ENCODE measurements around the gene DENND2D. TPM values are rescaled to one million over a fixed set of nuclear protein-coding genes. Genes with fewer than 3 reads are reported as not detected.

Gene DENND2D
- total RNA-seq, 1 donor from 2014 or later = not detected

DNA sequence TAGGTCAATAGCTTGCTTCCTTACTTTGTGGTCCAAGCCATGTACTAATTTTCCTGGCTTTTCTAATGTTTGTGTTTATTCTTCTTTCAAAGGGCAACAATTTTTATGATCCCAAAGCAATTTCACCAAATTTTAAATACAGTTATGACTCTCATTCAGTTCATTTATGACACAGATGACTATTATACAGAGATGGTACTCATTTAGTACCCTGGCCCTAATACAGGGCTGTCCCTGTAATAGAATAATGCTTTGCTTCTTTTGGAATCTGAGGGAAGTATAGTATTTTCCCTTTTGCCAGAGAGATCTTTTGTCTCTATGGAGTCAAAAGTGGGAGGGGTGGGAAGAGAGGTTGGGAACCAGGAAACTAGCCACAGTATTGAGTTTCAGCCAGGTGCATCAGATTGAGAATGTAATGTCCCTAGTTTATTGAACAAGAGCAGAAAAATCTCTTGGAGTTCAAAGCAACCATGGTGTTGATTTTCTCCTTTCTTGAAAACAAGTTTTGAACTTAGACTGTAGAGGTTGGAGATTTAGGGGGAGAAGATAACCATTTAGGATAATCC lies 20.4 kb downstream of the DENND2D start:
- Mint-ChIP-seq H3K36me3 (ENCODE audit: unreplicated experiment) (peaks cover under 1% of the 10 kb centered on the region), H3K27ac (ENCODE audit: unreplicated experiment) (no peak overlapping the region), H3K4me1 (ENCODE audit: low read depth, unreplicated experiment) (no peaks in the 10 kb centered on the region), H3K4me3 (ENCODE audit: unreplicated experiment) (no peak overlapping the region), H3K9me3 (ENCODE audit: unreplicated experiment) (no peaks in the 10 kb centered on the region), H3K27me3 (ENCODE audit: unreplicated experiment) (no peaks in the 10 kb centered on the region)
- TF ChIP-seq, protein P1, sequence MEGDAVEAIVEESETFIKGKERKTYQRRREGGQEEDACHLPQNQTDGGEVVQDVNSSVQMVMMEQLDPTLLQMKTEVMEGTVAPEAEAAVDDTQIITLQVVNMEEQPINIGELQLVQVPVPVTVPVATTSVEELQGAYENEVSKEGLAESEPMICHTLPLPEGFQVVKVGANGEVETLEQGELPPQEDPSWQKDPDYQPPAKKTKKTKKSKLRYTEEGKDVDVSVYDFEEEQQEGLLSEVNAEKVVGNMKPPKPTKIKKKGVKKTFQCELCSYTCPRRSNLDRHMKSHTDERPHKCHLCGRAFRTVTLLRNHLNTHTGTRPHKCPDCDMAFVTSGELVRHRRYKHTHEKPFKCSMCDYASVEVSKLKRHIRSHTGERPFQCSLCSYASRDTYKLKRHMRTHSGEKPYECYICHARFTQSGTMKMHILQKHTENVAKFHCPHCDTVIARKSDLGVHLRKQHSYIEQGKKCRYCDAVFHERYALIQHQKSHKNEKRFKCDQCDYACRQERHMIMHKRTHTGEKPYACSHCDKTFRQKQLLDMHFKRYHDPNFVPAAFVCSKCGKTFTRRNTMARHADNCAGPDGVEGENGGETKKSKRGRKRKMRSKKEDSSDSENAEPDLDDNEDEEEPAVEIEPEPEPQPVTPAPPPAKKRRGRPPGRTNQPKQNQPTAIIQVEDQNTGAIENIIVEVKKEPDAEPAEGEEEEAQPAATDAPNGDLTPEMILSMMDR (IDR thresholded peaks at IDR 0.05; ENCODE audit: partially characterized antibody, unreplicated experiment) = no peak
- DNase-seq = no peak

- Mint-ChIP-seq H3K9me3 (ENCODE audit: unreplicated experiment) (no peaks in the 10 kb centered on the region), H3K27me3 (ENCODE audit: unreplicated experiment) (peaks cover 2% of the 10 kb centered on the region), H3K4me3 (ENCODE audit: unreplicated experiment) (no peak overlapping the region), H3K36me3 (ENCODE audit: unreplicated experiment) (no peaks in the 10 kb centered on the region), H3K4me1 (ENCODE audit: low read depth, unreplicated experiment) (no peaks in the 10 kb centered on the region), H3K27ac (ENCODE audit: unreplicated experiment) (no peak overlapping the region)
- DNase-seq = no peak
- TF ChIP-seq, protein P1 (IDR thresholded peaks at IDR 0.05; ENCODE audit: partially characterized antibody, unreplicated experiment) = no peak
Measured at GRCh38 chr1:111176678-111177077, 23.8 kb downstream of the DENND2D start.

DNA sequence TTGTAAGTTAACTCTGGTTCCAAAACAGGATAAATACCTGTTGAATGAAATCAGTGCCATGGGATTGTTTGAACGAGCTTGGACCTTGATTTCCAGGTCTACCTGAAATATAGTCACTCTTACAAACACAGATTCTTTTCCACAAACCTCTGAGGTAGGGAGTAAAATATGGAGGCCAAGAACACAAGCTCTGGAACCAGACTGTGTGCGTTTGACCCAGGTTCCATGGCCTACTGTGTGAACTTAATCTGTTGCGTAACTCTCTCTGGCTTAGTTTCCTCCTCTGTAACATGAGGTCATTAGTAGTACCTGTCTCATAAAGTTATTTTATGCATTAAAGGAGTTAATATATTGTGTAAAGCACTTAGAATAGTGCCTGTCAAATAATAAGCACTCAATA lies 25.1 kb downstream of the DENND2D start:
- DNase-seq = no peak
- Mint-ChIP-seq H3K9me3 (ENCODE audit: unreplicated experiment) (no peaks in the 10 kb centered on the region), H3K27ac (ENCODE audit: unreplicated experiment) (no peak overlapping the region), H3K36me3 (ENCODE audit: unreplicated experiment) (no peaks in the 10 kb centered on the region), H3K4me1 (ENCODE audit: low read depth, unreplicated experiment) (no peaks in the 10 kb centered on the region), H3K27me3 (ENCODE audit: unreplicated experiment) (peaks cover 2% of the 10 kb centered on the region), H3K4me3 (ENCODE audit: unreplicated experiment) (no peak overlapping the region)
- TF ChIP-seq, protein P1 (IDR thresholded peaks at IDR 0.05; ENCODE audit: partially characterized antibody, unreplicated experiment) = no peak

DNA sequence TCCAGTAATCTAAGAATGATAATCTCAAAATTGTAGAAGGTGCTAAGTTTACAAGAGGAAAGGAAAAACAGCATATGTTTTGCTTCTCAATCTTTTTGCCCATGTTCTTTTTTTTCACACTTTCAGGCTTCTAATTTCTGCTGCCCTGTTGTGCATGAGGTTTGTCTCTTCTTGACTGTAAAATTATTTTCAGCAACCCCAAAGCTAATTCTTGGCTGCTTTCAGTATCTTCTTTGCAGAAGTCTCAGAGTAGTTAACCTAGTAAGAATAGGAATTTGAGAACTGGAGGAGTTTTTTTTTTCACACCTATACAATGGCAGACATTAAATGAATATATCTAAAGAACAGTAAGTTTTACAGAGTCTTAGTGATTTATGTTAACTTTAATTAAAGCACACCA lies 26.4 kb downstream of the DENND2D start:
- no peaks in the 10 kb centered on the region for H3K36me3 Mint-ChIP-seq (ENCODE audit: unreplicated experiment)
- no peak overlapping the region for H3K4me3 Mint-ChIP-seq (ENCODE audit: unreplicated experiment)
- no peak overlapping the region for H3K27ac Mint-ChIP-seq (ENCODE audit: unreplicated experiment)
- no peak for DNase-seq
- TF ChIP-seq, protein P1 (IDR thresholded peaks at IDR 0.05; ENCODE audit: partially characterized antibody, unreplicated experiment) = no peak
- H3K9me3 Mint-ChIP-seq (ENCODE audit: unreplicated experiment) = no peaks in the 10 kb centered on the region
- H3K27me3 Mint-ChIP-seq (ENCODE audit: unreplicated experiment) = peaks cover 2% of the 10 kb centered on the region
- no peaks in the 10 kb centered on the region for H3K4me1 Mint-ChIP-seq (ENCODE audit: low read depth, unreplicated experiment)

DNA sequence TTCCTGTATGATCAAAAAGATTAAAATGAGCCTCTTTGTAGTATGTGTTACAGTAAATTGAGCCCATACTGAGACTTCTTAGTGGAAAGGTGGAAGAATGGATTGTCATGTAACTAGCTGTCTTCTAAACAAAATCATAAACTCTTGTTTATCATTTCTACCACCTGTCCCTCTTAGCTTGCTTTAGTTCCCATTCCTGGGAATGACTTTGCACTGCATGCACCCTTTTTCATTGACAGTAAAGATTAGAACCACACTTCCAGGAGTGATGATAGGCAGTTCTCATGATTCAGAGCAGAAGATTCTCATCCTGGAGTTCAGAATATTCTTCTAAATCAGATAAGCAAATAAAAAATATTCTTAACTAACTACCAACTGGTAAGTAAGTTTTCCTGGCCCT lies 28.0 kb downstream of the DENND2D start:
- H3K4me1 Mint-ChIP-seq (ENCODE audit: low read depth, unreplicated experiment) = no peaks in the 10 kb centered on the region
- TF ChIP-seq, protein P1 (IDR thresholded peaks at IDR 0.05; ENCODE audit: partially characterized antibody, unreplicated experiment) = no peak
- no peaks in the 10 kb centered on the region for H3K9me3 Mint-ChIP-seq (ENCODE audit: unreplicated experiment)
- no peaks in the 10 kb centered on the region for H3K36me3 Mint-ChIP-seq (ENCODE audit: unreplicated experiment)
- no peak overlapping the region for H3K4me3 Mint-ChIP-seq (ENCODE audit: unreplicated experiment)
- peaks cover 2% of the 10 kb centered on the region for H3K27me3 Mint-ChIP-seq (ENCODE audit: unreplicated experiment)
- H3K27ac Mint-ChIP-seq (ENCODE audit: unreplicated experiment) = no peak overlapping the region
- DNase-seq = no peak

Measured in glutamatergic neuron (in vitro differentiated cells).